HCT116 (cell line): ENCODE data around the gene CALR. TPM values are rescaled to one million over a fixed set of nuclear protein-coding genes. Genes with fewer than 3 reads are reported as not detected.

Source experiments
- ATAC-seq: fragments of 200-7000 bp; cut with Tn5 transposase; 2 replicates; pipeline ENCODE4 v1.9.1; 2020; ENCODE audit warnings: mild to moderate bottlenecking, moderate library complexity
- BruUV-seq: library from RNA; stranded (reverse); fragments of 400-500 nt; replicated peaks from 2 replicates; lab custom pipeline; 2021; lab: Mats Ljungman, UMichigan
- CTCF ChIA-PET: fragments of 300-600 bp; sonication (Branson Sonifier 250); formaldehyde crosslinking; loops from one replicate; lab custom pipeline; 2021; ENCODE audit warnings: antibody characterized with exemption; lab: Charles Lee
- POLR2A ChIA-PET: fragments of 300-600, 350-600 bp; sonication (Branson Sonifier 250); formaldehyde crosslinking; loops from one replicate; lab custom pipeline; 2021; ENCODE audit warnings: antibody characterized with exemption; lab: Charles Lee
- RAD21 ChIA-PET, 2 experiments: fragments of 300-600 bp; sonication (Branson Sonifier 250); formaldehyde crosslinking; loops; one replicate each; lab custom pipeline; 2023; ENCODE audit warnings: low total read pairs in 2 of 2; ENCODE audit not compliant: uncharacterized antibody in 2 of 2, unreplicated experiment in 2 of 2, low non-redundant PET in 1 of 2; lab: Charles Lee
- DNase-seq: peaks from one replicate; pipeline ENCODE4 v3.0.0-alpha.2; 2010; ENCODE audit warnings: low read depth, low spot score
- H2AFZ ChIP-seq: fragments of 200-600 bp; shearing (Covaris generic), sonication (generic); 2 replicates; pipeline ENCODE4 v1.6.1; 2017; ENCODE audit warnings: low read depth, mixed run types, mixed read lengths, antibody characterized with exemption, low read length; ENCODE audit not compliant: poor library complexity, severe bottlenecking
- H3K27ac ChIP-seq: 2 replicates; pipeline ENCODE4 v1.5.1; 2012; ENCODE audit warnings: low read depth, low read length
- H3K27me3 ChIP-seq: fragments of 200-600 bp; sonication (generic); 2 replicates; pipeline ENCODE4 v1.6.1; 2016; ENCODE audit warnings: mixed run types, low read length, mixed read lengths; ENCODE audit not compliant: insufficient read depth
- H3K36me3 ChIP-seq, 2 experiments: fragments of 200-500 bp in 1 of 2; fragments of 200-600 bp in 1 of 2; sonication (Bioruptor generic) in 1 of 2; sonication (generic) in 1 of 2; 2 replicates each; pipeline versions ENCODE4 v1.5.1 to v1.6.1; 2014 to 2016; ENCODE audit warnings: low read length in 2 of 2, inconsistent platforms in 1 of 2, mixed read lengths in 1 of 2, mixed run types in 1 of 2; ENCODE audit not compliant: insufficient read depth in 2 of 2, control insufficient read depth in 1 of 2
- H3K4me1 ChIP-seq, 2 experiments: fragments of 200-600 bp in 1 of 2; sonication (generic) in 1 of 2; 2 replicates each; pipeline versions ENCODE4 v1.5.1 to v1.6.1; 2012 to 2017; ENCODE audit warnings: low read length in 2 of 2, inconsistent platforms in 1 of 2, mild to moderate bottlenecking in 1 of 2, mixed read lengths in 1 of 2, mixed run types in 1 of 2, moderate library complexity in 1 of 2; ENCODE audit not compliant: insufficient read depth in 2 of 2, control insufficient read depth in 1 of 2
- H3K4me2 ChIP-seq: fragments of 200-600 bp; sonication (generic); 2 replicates; pipeline ENCODE4 v1.6.1; 2017; ENCODE audit warnings: mixed run types, low read length, mixed read lengths
- H3K4me3 ChIP-seq, 2 experiments: fragments of 200-600 bp in 1 of 2; sonication (generic) in 1 of 2; replicated peaks in 1 of 2; 2 replicates each; pipeline ENCODE4 v1.5.1; 2011 to 2016; ENCODE audit warnings: low read length in 2 of 2, control low read depth in 1 of 2, low read depth in 1 of 2, mild to moderate bottlenecking in 1 of 2, mixed read lengths in 1 of 2, mixed run types in 1 of 2
- H3K79me2 ChIP-seq: fragments of 200-600 bp; sonication (generic); 2 replicates; pipeline ENCODE4 v1.6.1; 2017; ENCODE audit warnings: mild to moderate bottlenecking, mixed run types, low read length, moderate library complexity, mixed read lengths; ENCODE audit not compliant: insufficient read depth
- H3K9ac ChIP-seq: fragments of 200-600 bp; sonication (generic); 2 replicates; pipeline ENCODE4 v1.6.1; 2016; ENCODE audit warnings: low read length, mixed read lengths
- H3K9me2 ChIP-seq: fragments of 200-600 bp; sonication (generic), shearing (Covaris generic); 2 replicates; pipeline ENCODE4 v1.6.1; 2017; ENCODE audit warnings: mixed run types, mild to moderate bottlenecking, moderate library complexity; ENCODE audit not compliant: insufficient read depth
- H3K9me3 ChIP-seq, 2 experiments: fragments of 200-500 bp in 1 of 2; fragments of 200-600 bp in 1 of 2; sonication (Bioruptor generic) in 1 of 2; sonication (generic) in 1 of 2; 2 replicates each; pipeline ENCODE4 v1.6.1; 2014 to 2017; ENCODE audit warnings: low read length in 2 of 2, mixed read lengths in 2 of 2, inconsistent platforms in 1 of 2, low read depth in 1 of 2, mild to moderate bottlenecking in 1 of 2, mixed run types in 1 of 2, moderate library complexity in 1 of 2; ENCODE audit not compliant: control insufficient read depth in 1 of 2, insufficient read depth in 1 of 2
- H4K20me1 ChIP-seq: fragments of 200-600 bp; sonication (generic), shearing (Covaris generic); 2 replicates; pipeline ENCODE4 v1.6.1; 2017; ENCODE audit warnings: mixed run types, mild to moderate bottlenecking, moderate library complexity; ENCODE audit not compliant: insufficient read depth
- ATF3 ChIP-seq: IDR thresholded peaks from 2 replicates; pipeline ENCODE4 v1.6.1; 2012
- EGR1 ChIP-seq: IDR thresholded peaks from 2 replicates; pipeline ENCODE4 v1.6.1; 2012; ENCODE audit warnings: low read depth
- ELF1 ChIP-seq: IDR thresholded peaks from 2 replicates; pipeline ENCODE4 v1.6.1; 2012; ENCODE audit warnings: low read depth, borderline replicate concordance
- FOSL1 ChIP-seq: IDR thresholded peaks from 2 replicates; pipeline ENCODE4 v1.6.1; 2012; ENCODE audit warnings: low read depth
- JUND ChIP-seq: IDR thresholded peaks from 2 replicates; pipeline ENCODE4 v1.6.1; 2012
- SIN3A ChIP-seq: IDR thresholded peaks from 2 replicates; pipeline ENCODE4 v1.6.1; 2012; ENCODE audit warnings: low read depth
- SP1 ChIP-seq: IDR thresholded peaks from 2 replicates; pipeline ENCODE4 v1.6.1; 2012; ENCODE audit warnings: low read depth
- TCF7L2 ChIP-seq: IDR thresholded peaks from 2 replicates; pipeline ENCODE4 v1.7.0; 2011; ENCODE audit warnings: borderline replicate concordance, inconsistent platforms; ENCODE audit not compliant: insufficient read depth, insufficient read length; ENCODE audit errors: extremely low read depth
- YY1 ChIP-seq: IDR thresholded peaks from 2 replicates; pipeline ENCODE4 v1.6.1; 2011; ENCODE audit warnings: low read length, low read depth, moderate library complexity, mild to moderate bottlenecking; ENCODE audit not compliant: insufficient replicate concordance; ENCODE audit errors: extremely low read depth
- intact Hi-C: fragments of 100-400 bp; cut with micrococcal nuclease; formaldehyde crosslinking; loops from 2 replicates; pipeline ENCODE4 v1.10.0; 2022
- total RNA-seq: library from RNA; stranded (reverse); gene quantifications from one replicate; pipeline ENCODE4 v1.2.1, GENCODE V29; 2021; ENCODE audit not compliant: unreplicated experiment
- TF ChIP-seq, protein P1 (sequence below): IDR thresholded peaks from 2 replicates; pipeline ENCODE4 v1.6.1; 2012; ENCODE audit warnings: low read depth

The CALR gene
- total RNA-seq, 1 experiment from 2014 or later, result 739 TPM

DNA sequence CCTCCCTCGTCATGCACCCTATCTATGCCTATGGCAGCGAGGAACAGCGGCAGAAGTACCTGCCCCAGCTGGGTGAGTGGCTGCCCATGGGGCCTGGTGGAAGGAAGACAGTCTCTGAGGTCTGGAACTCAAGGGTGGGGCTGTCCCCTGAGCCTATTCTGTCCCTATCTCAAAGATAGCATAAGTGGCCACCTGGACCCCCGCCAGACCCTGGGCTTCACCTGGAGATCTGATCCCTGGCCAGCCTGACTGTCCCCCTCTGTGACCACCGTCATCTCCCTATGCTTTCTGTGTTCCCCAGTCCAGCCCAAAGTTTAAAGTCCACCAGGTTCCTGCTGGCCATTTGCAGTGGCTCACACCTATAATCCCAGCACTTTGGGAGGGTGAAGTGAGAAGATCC, 44.8 kb upstream of the CALR start:
- Histone ChIP-seq H3K4me3 (no peak overlapping the region), H3K9me3 (no peaks in the 10 kb centered on the region), H3K4me1 (peaks cover 8 to 17% of the 10 kb centered on the region in 2 experiments; a peak in 3 of 4 replicates), H3K4me2 (no peak overlapping the region), H3K9me2 (no peaks in the 10 kb centered on the region), H2AFZ (no peak overlapping the region), H3K9ac (no peak overlapping the region), H4K20me1 (no peaks in the 10 kb centered on the region), H3K36me3 (peaks cover 2 to 8% of the 10 kb centered on the region in 2 experiments; a peak in 3 of 4 replicates), H3K79me2 (peaks cover 9% of the 10 kb centered on the region; the same call in 1 of the 2 replicates), H3K27me3 (no peaks in the 10 kb centered on the region)
- BruUV-seq, result no TSS peak
- ChIA-PET CTCF (no interaction called here), RAD21 (no interaction called here), POLR2A (no interaction called here)
- ATAC-seq, result no peak
- DNase-seq, result no peak
- TF ChIP-seq SIN3A (no peak), EGR1 (no peak), TCF7L2 (no peak), SP1 (no peak), ELF1 (no peak), YY1 (no peak), ATF3 (no peak), JUND (no peak), FOSL1 (no peak)
- TF ChIP-seq, protein P1, sequence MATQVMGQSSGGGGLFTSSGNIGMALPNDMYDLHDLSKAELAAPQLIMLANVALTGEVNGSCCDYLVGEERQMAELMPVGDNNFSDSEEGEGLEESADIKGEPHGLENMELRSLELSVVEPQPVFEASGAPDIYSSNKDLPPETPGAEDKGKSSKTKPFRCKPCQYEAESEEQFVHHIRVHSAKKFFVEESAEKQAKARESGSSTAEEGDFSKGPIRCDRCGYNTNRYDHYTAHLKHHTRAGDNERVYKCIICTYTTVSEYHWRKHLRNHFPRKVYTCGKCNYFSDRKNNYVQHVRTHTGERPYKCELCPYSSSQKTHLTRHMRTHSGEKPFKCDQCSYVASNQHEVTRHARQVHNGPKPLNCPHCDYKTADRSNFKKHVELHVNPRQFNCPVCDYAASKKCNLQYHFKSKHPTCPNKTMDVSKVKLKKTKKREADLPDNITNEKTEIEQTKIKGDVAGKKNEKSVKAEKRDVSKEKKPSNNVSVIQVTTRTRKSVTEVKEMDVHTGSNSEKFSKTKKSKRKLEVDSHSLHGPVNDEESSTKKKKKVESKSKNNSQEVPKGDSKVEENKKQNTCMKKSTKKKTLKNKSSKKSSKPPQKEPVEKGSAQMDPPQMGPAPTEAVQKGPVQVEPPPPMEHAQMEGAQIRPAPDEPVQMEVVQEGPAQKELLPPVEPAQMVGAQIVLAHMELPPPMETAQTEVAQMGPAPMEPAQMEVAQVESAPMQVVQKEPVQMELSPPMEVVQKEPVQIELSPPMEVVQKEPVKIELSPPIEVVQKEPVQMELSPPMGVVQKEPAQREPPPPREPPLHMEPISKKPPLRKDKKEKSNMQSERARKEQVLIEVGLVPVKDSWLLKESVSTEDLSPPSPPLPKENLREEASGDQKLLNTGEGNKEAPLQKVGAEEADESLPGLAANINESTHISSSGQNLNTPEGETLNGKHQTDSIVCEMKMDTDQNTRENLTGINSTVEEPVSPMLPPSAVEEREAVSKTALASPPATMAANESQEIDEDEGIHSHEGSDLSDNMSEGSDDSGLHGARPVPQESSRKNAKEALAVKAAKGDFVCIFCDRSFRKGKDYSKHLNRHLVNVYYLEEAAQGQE, result no peak
- TF ChIP-seq, all 23 proteins: peak for 0
- intact Hi-C loops, result no loop called here
- H3K27ac ChIP-seq, result no peak overlapping the region
